Measurements from ENCODE around the gene EVI5L. TPM values are rescaled to one million over a fixed set of nuclear protein-coding genes. Genes with fewer than 3 reads are reported as not detected.

EVI5L gene
- 10.4 and 11.0 TPM in 2 replicates for total RNA-seq (2021; fragmentation: NEBNext Ultra II Directional; extraction: Animal tissue kit (Norgen Biotek cat#: 25700))
- polyA plus RNA-seq (2011; rRNA removed) = 7.2 and 13.1 TPM in 2 replicates
- polyA plus RNA-seq (2011; cell fraction: cytosol; rRNA removed) = 8.2 TPM
- polyA plus RNA-seq (2011; cell fraction: nucleus; rRNA removed) = 15.2 TPM
- polyA plus RNA-seq (2012, experiment 1 of 2) = 6.8 to 10.5 TPM (median 9.9 TPM) in 4 replicates
- 10.7 TPM for polyA plus RNA-seq (2012, experiment 2 of 2)
- 7.7 TPM for polyA plus RNA-seq (2013, experiment 1 of 2)
- polyA plus RNA-seq (2013, experiment 2 of 2) = 7.8 TPM
- 7.2 and 14.2 TPM in 2 replicates for polyA minus RNA-seq (2011; rRNA and poly(A)+ RNA removed)
- polyA minus RNA-seq (2011; cell fraction: cytosol; rRNA and poly(A)+ RNA removed) = 4.0 TPM
- 7.9 TPM for polyA minus RNA-seq (2011; cell fraction: nucleus; rRNA and poly(A)+ RNA removed)
- long read RNA-seq, experiment 1, partial matches to known transcripts = 7 of 14 reads
- long read RNA-seq, experiment 1, other reads (novel, unspliced or antisense) = 7 of 14 reads
- long read RNA-seq, experiment 2 = 0 reads

GRCh38 chr19:7829561-7830271, at the start of gene EVI5L:
Gene EVI5L, plus strand, starts transcription at chr19:7830218. Its CDS starts 16,325 bp downstream, at chr19:7846543.
- Histone ChIP-seq H2BK5ac (ENCODE audit: low read depth, low read length) (no peak within 1 kb of the TSS), H2BK120ac (replicated peaks; ENCODE audit: low read depth, low read length) (no peak within 1 kb of the TSS), H2BK12ac (ENCODE audit: low read depth, low read length) (no peak within 1 kb of the TSS), H2AFZ (ENCODE audit: low read length) (peak within 1 kb of the TSS; percentile 85), H2BK20ac (ENCODE audit: low read length) (no peak within 1 kb of the TSS), H4K91ac (replicated peaks; ENCODE audit: insufficient read length, low read length) (no peak within 1 kb of the TSS), H3K9ac (replicated peaks in 1 of 4; ENCODE audit: extremely low read depth in 1 of 4, low read depth in 3 of 4, low read length in 3 of 4) (peak within 1 kb of the TSS in 1 of 4 experiments; percentile 13; a peak in 3 of 7 replicates), H4K5ac (ENCODE audit: insufficient read length, low read depth, low read length) (peak within 1 kb of the TSS; percentile 27), H4K8ac (ENCODE audit: extremely low read depth, insufficient read depth, low read length) (peak within 1 kb of the TSS; percentile 71), H3K4me3 (ENCODE audit: extremely low read depth in 1 of 4, insufficient read depth in 2 of 4, low read depth in 3 of 4, low read length in 4 of 4) (peak within 1 kb of the TSS; percentile 50 to 69 (median 61)), H3K27me3 (replicated peaks in 1 of 4; ENCODE audit: control insufficient read depth in 3 of 4, extremely low read depth in 1 of 4, insufficient read depth in 3 of 4, low read length in 3 of 4) (peaks cover 0 to 3% (median 2%) of the 10 kb centered on the region in 4 experiments; a peak in 1 of 7 replicates), H3K14ac (ENCODE audit: insufficient read length) (no peak within 1 kb of the TSS), H3K23ac (ENCODE audit: insufficient read length) (no peak within 1 kb of the TSS), H3K79me1 (ENCODE audit: low read depth, low read length) (no peaks in the 10 kb centered on the region), H3K56ac (replicated peaks; ENCODE audit: insufficient read length, low read depth, low read length) (no peak within 1 kb of the TSS), H3K27ac (ENCODE audit: low read depth, low read length) (no peak within 1 kb of the TSS), H3K4me2 (ENCODE audit: insufficient read depth in 1 of 2, low read depth in 2 of 2, low read length in 2 of 2) (peak within 1 kb of the TSS; percentile 67 to 87), H3K18ac (ENCODE audit: extremely low read depth, low read length) (no peak within 1 kb of the TSS), H4K20me1 (replicated peaks in 1 of 2; ENCODE audit: control insufficient read depth in 1 of 2, insufficient read depth in 2 of 2, low read length in 2 of 2) (peaks cover 0 to 1% of the 10 kb centered on the region in 2 experiments), H3K9me3 (ENCODE audit: insufficient read depth in 2 of 2, low read depth in 1 of 2, low read length in 1 of 2) (no peaks in the 10 kb centered on the region), H2AK5ac (ENCODE audit: low read depth, low read length) (no peak within 1 kb of the TSS), H3K23me2 (ENCODE audit: low read depth, low read length) (no peaks in the 10 kb centered on the region; the same call in 1 of the 2 replicates), H3K36me3 (ENCODE audit: control insufficient read depth in 2 of 4, insufficient read depth in 4 of 4, low read length in 3 of 4) (no peaks in the 10 kb centered on the region), H3K79me2 (ENCODE audit: control insufficient read depth in 1 of 2, insufficient read depth in 2 of 2, low read length in 2 of 2) (no peaks in the 10 kb centered on the region), H2BK15ac (ENCODE audit: low read length) (0 out of 2 replicates have a peak within 1 kb of the TSS, but pooled peaks have one; percentile 46), H3K4me1 (replicated peaks in 1 of 4; ENCODE audit: control insufficient read depth in 3 of 4, insufficient read depth in 4 of 4, low read length in 3 of 4) (peaks cover 0 to 8% (median 6%) of the 10 kb centered on the region in 4 experiments; a peak in 5 of 7 replicates), H3K4ac (replicated peaks; ENCODE audit: insufficient read length, low read depth, low read length) (no peak within 1 kb of the TSS)
- CTCF ChIA-PET (ENCODE audit: partially characterized antibody) = interaction anchor here (0.6 to 2.9 kb wide), 5 partner anchors 28 to 438 kb away, joined by 3 to 16 read pairs (median 4); no protein-coding TSS in a partner anchor
- FAIRE-seq (peak; percentile 99), DNase-seq (ENCODE audit: low read depth in 1 of 2, low spot score in 2 of 2) (peak; percentile 99 to 100)
- POLR2A ChIA-PET (ENCODE audit: partially characterized antibody) = no interaction called here
- 3% methylated on average over 33 of the region's 45 CpGs; no CpG with 5 or more reads in 1 of the 2 experiments for WGBS, 2 experiments (ENCODE audit: extremely low coverage in 1 of 2, insufficient coverage in 1 of 2, insufficient read length in 1 of 2, insufficient replicate concordance in 2 of 2, low coverage in 1 of 2, low lambda C conversion rate in 2 of 2, missing lambda C conversion rate in 1 of 2)
- TF ChIP-seq SP2 (IDR thresholded peaks at IDR 0.05; ENCODE audit: low read length) (peak; percentile 97), NRF1 (IDR thresholded peaks at IDR 0.05; ENCODE audit: low read depth, low read length) (no peak), CHD2 (IDR thresholded peaks at IDR 0.05; ENCODE audit: low read length) (peak; percentile 97), ZNF274 (IDR thresholded peaks at IDR 0.05; ENCODE audit: borderline replicate concordance, extremely low read depth, low read length) (no peak), RFX5 (IDR thresholded peaks at IDR 0.05; ENCODE audit: borderline replicate concordance, low read depth, low read length) (peak; percentile 30; the same call in 1 of the 2 replicates), MAX (IDR thresholded peaks at IDR 0.05) (no peak), CREB1 (IDR thresholded peaks at IDR 0.05) (peak; percentile 87), POLR2A (IDR thresholded peaks at IDR 0.05; ENCODE audit: control extremely low read depth in 1 of 2, low read depth in 2 of 2, low read length in 2 of 2) (no peak), PHF8 (conservative IDR thresholded peaks at IDR 0.05; ENCODE audit: low read depth, low read length) (no peak), TBP (IDR thresholded peaks at IDR 0.05; ENCODE audit: low read depth, low read length) (no peak)
